PC-3 (cell line): ENCODE results near the gene FAM3B. TPM values are rescaled to one million over a fixed set of nuclear protein-coding genes. Genes with fewer than 3 reads are reported as not detected.
"Not testable (repeated sequence)": the region's sequence is repeated elsewhere in the genome, so short reads cannot be mapped to it uniquely, and the experiment has no call there.

Experiments used
- ATAC-seq: fragments of 200-7000 bp; cut with Tn5 transposase; 2 replicates; pipeline ENCODE4 v1.9.1; 2020; ENCODE audit warnings: mild to moderate bottlenecking, moderate library complexity
- BruUV-seq: library from RNA; stranded (reverse); fragments of 400-500 nt; replicated peaks from 2 replicates; lab custom pipeline; 2021; lab: Mats Ljungman, UMichigan
- CTCF ChIA-PET: fragments of 300-600 bp; sonication (Branson Sonifier 250); formaldehyde crosslinking; loops from one replicate; lab custom pipeline; 2022; ENCODE audit warnings: antibody characterized with exemption; lab: Charles Lee
- POLR2A ChIA-PET: fragments of 300-600 bp; sonication (Branson Sonifier 250); formaldehyde crosslinking; loops from one replicate; lab custom pipeline; 2022; ENCODE audit warnings: antibody characterized with exemption; ENCODE audit not compliant: unreplicated experiment; lab: Charles Lee
- DNase-seq: peaks from one replicate; pipeline ENCODE4 v3.0.0-alpha.2; 2015
- H2AFZ ChIP-seq: fragments of 300-600 bp; sonication (generic); 2 replicates; pipeline ENCODE4 v1.6.0; 2016; ENCODE audit warnings: antibody characterized with exemption, low read length
- H3F3A ChIP-seq: fragments of 300-600 bp; sonication (generic); one replicate; pipeline ENCODE4 v1.6.0; 2017; ENCODE audit warnings: antibody characterized with exemption, low read length, control low read depth, mild to moderate bottlenecking; ENCODE audit not compliant: unreplicated experiment
- H3K27ac ChIP-seq: fragments of 300-600 bp; sonication (generic); 2 replicates; pipeline ENCODE4 v1.5.1; 2016; ENCODE audit warnings: mild to moderate bottlenecking, low read length
- H3K27me3 ChIP-seq: fragments of 300-600 bp; sonication (generic); 2 replicates; pipeline ENCODE4 v1.6.1; 2016; ENCODE audit warnings: low read length, mixed read lengths
- H3K36me3 ChIP-seq: fragments of 300-600 bp; sonication (generic); 2 replicates; pipeline ENCODE4 v1.6.1; 2016; ENCODE audit warnings: low read depth, mixed run types, low read length, mixed read lengths
- H3K4me1 ChIP-seq: fragments of 300-600 bp; sonication (generic); 2 replicates; pipeline ENCODE4 v1.5.1; 2016; ENCODE audit warnings: low read length; ENCODE audit not compliant: insufficient read depth
- H3K4me2 ChIP-seq: fragments of 300-600 bp; sonication (generic); 2 replicates; pipeline ENCODE4 v1.6.0; 2016; ENCODE audit warnings: low read length
- H3K4me3 ChIP-seq: fragments of 300-600 bp; sonication (generic); 2 replicates; pipeline ENCODE4 v1.5.1; 2016; ENCODE audit warnings: mild to moderate bottlenecking, low read length, mixed read lengths
- H3K79me2 ChIP-seq: fragments of 300-600 bp; sonication (generic); 2 replicates; pipeline ENCODE4 v1.6.1; 2017; ENCODE audit warnings: low read length, mixed read lengths
- H3K9ac ChIP-seq: fragments of 300-600 bp; sonication (generic); 2 replicates; pipeline ENCODE4 v1.6.0; 2016; ENCODE audit warnings: mild to moderate bottlenecking, low read length
- H3K9me2 ChIP-seq: fragments of 300-600 bp; sonication (generic); replicated peaks from 2 replicates; pipeline ENCODE4 v1.6.1; 2016; ENCODE audit warnings: mixed run types, low read length, mixed read lengths
- H3K9me3 ChIP-seq: fragments of 300-600 bp; sonication (generic); 2 replicates; pipeline ENCODE4 v1.6.1; 2016; ENCODE audit warnings: low read length, mixed read lengths
- H4K20me1 ChIP-seq: fragments of 300-600 bp; sonication (generic); 2 replicates; pipeline ENCODE4 v1.6.1; 2016; ENCODE audit warnings: low read length, mixed read lengths
- CTCF ChIP-seq: fragments of 300-600 bp; sonication (generic); conservative IDR thresholded peaks from 2 replicates; pipeline ENCODE4 v1.5.1; 2017; ENCODE audit warnings: antibody characterized with exemption, low read depth, mild to moderate bottlenecking, low read length
- EZH2 ChIP-seq: fragments of 300-600 bp; sonication (generic); IDR thresholded peaks from one replicate; pipeline ENCODE4 v1.6.1; 2017; ENCODE audit warnings: antibody characterized with exemption, mild to moderate bottlenecking, low read length; ENCODE audit not compliant: unreplicated experiment
- EZH2phosphoT487 ChIP-seq: fragments of 300-600 bp; sonication (generic); IDR thresholded peaks from 2 replicates; pipeline ENCODE4 v1.6.1; 2018; ENCODE audit warnings: mild to moderate bottlenecking, antibody characterized with exemption, low read length, borderline replicate concordance
- intact Hi-C: fragments of 100-400 bp; cut with micrococcal nuclease; formaldehyde crosslinking; loops from 2 replicates; pipeline ENCODE4 v1.9.0; 2023
- total RNA-seq: library from RNA; depleted of rRNA; stranded (reverse); fragments of >200 nt; gene quantifications from 2 replicates; pipeline ENCODE4 v1.2.3, GENCODE V29; 2014

FAM3B gene
- total RNA-seq, 1 experiment from 2014 or later: not detected

- DNase-seq (no peak), ATAC-seq (no peak)
- no peaks in the 10 kb centered on the region for H3K79me2 ChIP-seq
- intact Hi-C loops: loop anchor here (5.0 kb wide), 1 partner anchor 236 kb away; no protein-coding TSS in a partner anchor
- H2AFZ ChIP-seq: no peak overlapping the region
- H3F3A ChIP-seq: no peaks in the 10 kb centered on the region
- H3K9me3 ChIP-seq: no peaks in the 10 kb centered on the region
- H3K4me2 ChIP-seq: no peak overlapping the region
- no peaks in the 10 kb centered on the region; the same call in 1 of the 2 replicates for H3K4me1 ChIP-seq
- H3K27me3 ChIP-seq: peaks cover 26% of the 10 kb centered on the region
- H3K9ac ChIP-seq: no peak overlapping the region
- H3K4me3 ChIP-seq: no peak overlapping the region
- H3K36me3 ChIP-seq: no peaks in the 10 kb centered on the region
- H4K20me1 ChIP-seq: no peaks in the 10 kb centered on the region
- ChIA-PET POLR2A (no interaction called here), CTCF (interaction anchor here (0.7 kb wide), 1 partner anchor 75 kb away, joined by 4 read pairs; no protein-coding TSS in a partner anchor)
- TF ChIP-seq EZH2phosphoT487: no peak
- TF ChIP-seq CTCF: no peak
- no peak for TF ChIP-seq EZH2
- no peak overlapping the region for H3K27ac ChIP-seq
- no TSS peak for BruUV-seq
- no peaks in the 10 kb centered on the region for H3K9me2 ChIP-seq
Observed at GRCh38 chr21:41358193-41359166, 41.9 kb downstream of the FAM3B start.

- Histone ChIP-seq H3K27me3 (peaks cover 25% of the 10 kb centered on the region), H3K4me1 (no peaks in the 10 kb centered on the region; the same call in 1 of the 2 replicates), H3K36me3 (no peaks in the 10 kb centered on the region), H2AFZ (no peak overlapping the region), H3K79me2 (no peaks in the 10 kb centered on the region), H3K27ac (no peak overlapping the region), H3K4me2 (no peak overlapping the region), H4K20me1 (no peaks in the 10 kb centered on the region), H3K4me3 (no peak overlapping the region), H3F3A (no peaks in the 10 kb centered on the region), H3K9me3 (no peaks in the 10 kb centered on the region), H3K9ac (no peak overlapping the region), H3K9me2 (no peaks in the 10 kb centered on the region)
- ATAC-seq (no peak), DNase-seq (no peak)
- CTCF ChIA-PET: interaction anchor here (0.7 kb wide), 1 partner anchor 76 kb away, joined by 4 read pairs; no protein-coding TSS in a partner anchor
- intact Hi-C loops: loop anchor here (5.0 kb wide), 1 partner anchor 237 kb away; no protein-coding TSS in a partner anchor
- POLR2A ChIA-PET: no interaction called here
- no peak for TF ChIP-seq EZH2phosphoT487
- no peak for TF ChIP-seq EZH2
- no peak for TF ChIP-seq CTCF
- BruUV-seq: no TSS peak
Observed at GRCh38 chr21:41359286-41359685, 42.7 kb downstream of the FAM3B start.

GRCh38 chr21:41359754-41360071, 43.1 kb downstream of the FAM3B start:
- H2AFZ ChIP-seq, H3K9me3 ChIP-seq, ATAC-seq, H3K9me2 ChIP-seq, H3K4me2 ChIP-seq, POLR2A ChIA-PET, H3K4me1 ChIP-seq, H3K4me3 ChIP-seq, H3K79me2 ChIP-seq, H3K9ac ChIP-seq, H4K20me1 ChIP-seq, H3K36me3 ChIP-seq, BruUV-seq, DNase-seq, H3K27ac ChIP-seq, H3F3A ChIP-seq: not testable (repeated sequence)
- peaks cover 21% of the 10 kb centered on the region for H3K27me3 ChIP-seq
- intact Hi-C loops: loop anchor here (1.0 to 10.0 kb wide), 4 partner anchors 76 to 237 kb away; no protein-coding TSS in a partner anchor
- CTCF ChIA-PET: interaction anchor here (2.1 kb wide), 1 partner anchor 76 kb away, joined by 31 read pairs; no protein-coding TSS in a partner anchor
